ENCODE data around the gene CASQ1.

CASQ1 gene

GRCh38 chr1:160168609-160169369 is 21.6 kb upstream of the CASQ1 start:
- peak; percentile 26 for DNase-seq (ENCODE audit: low read depth, low spot score)

DNA sequence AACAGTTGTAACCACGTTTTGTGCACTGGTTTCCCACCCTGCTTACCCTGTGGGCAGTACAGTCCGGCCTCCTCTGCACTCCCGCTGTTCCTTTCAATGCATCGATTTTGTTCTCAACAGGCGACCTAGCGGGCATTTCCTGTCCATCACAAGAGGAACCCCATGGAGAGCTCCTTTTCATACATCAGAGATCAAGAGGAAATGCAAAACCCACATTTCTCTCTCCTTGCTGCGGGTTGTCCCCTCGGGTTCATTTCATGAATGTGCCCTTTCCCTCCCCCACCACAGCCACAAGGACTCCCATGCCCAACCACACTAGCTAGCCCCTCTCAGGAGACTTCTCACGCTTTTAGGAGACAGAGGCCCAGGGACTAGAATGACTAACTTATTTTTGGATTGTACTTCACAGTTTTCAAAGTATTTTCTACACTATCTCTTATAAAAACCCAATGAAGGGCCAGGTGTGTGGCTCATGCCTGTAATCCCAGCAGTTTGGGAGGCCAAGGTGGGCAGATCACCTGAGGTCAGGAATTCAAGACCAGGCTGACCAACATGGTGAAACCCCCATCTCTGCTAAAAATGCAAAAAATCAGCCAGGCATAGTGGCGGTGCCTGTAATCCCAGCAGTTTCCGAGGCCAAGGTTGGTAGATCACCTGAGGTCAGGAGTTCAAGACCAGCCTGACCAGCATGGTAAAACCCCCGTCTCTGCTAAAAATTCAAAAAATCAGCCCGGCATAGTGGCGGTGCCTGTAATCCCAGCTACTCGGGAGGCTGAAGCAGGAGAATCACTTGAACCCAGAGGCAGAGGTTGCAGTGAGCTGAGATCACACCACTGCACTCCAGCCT is 20.6 kb upstream of the CASQ1 start:
- peak; percentile 79 for DNase-seq (ENCODE audit: low read depth, low spot score)

DNA sequence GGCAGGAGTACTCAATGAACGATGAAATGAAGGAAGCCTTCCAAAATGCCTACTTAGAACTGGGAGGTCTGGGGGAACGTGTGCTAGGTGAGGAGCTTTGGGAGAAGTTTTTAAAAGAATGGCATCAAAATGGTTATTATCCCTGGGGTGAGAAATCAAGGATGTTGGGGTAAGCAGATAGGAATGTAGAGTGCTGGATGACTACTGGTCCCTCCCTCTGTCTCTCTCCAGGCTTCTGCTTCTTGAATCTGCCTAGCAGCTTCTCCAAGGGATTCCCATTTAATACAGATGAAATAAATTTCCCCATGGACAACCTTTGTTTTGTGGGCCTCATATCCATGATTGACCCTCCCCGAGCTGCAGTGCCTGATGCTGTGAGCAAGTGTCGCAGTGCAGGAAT is 19.0 kb upstream of the CASQ1 start:
- DNase-seq (ENCODE audit: low read depth, low spot score), result no peak

GRCh38 chr1:160171980-160172379 is 18.4 kb upstream of the CASQ1 start:
- no peak for DNase-seq (ENCODE audit: low read depth, low spot score)

GRCh38 chr1:160177231-160177630 is 13.1 kb upstream of the CASQ1 start:
- no peak for DNase-seq (ENCODE audit: low read depth, low spot score)

DNA sequence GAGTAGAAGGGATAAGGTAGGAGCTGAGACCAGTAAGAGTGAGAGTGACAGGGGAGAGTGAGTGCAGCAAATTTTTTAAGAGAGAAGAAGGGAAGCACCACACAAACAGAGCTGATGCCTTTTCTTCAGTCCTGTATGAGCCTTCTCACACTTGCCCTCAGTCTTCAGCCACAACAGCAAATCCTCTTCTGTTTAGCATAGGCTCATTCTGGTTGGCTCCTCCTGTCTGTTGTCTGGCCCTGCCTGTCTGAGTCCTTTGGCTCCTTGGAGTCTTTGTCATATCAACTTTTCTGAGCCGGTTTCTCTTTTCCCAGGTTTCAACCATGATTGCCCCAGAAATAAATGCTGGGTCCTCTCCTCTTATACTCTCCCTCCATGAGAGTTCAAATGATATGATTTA is 12.7 kb upstream of the CASQ1 start:
- no peak for DNase-seq (ENCODE audit: low read depth, low spot score)

GRCh38 chr1:160178731-160179130 is 11.6 kb upstream of the CASQ1 start:
- no peak for DNase-seq (ENCODE audit: low read depth, low spot score)

- DNase-seq (ENCODE audit: low read depth, low spot score), result no peak
These were observed 11.0 kb upstream of the CASQ1 start for GRCh38 chr1:160179336-160179735.

- no peak for DNase-seq (ENCODE audit: low read depth, low spot score)
These were observed 4.1 kb upstream of the CASQ1 start for GRCh38 chr1:160186246-160186645.

GRCh38 chr1:160186729-160187128 is 3.6 kb upstream of the CASQ1 start:
- DNase-seq (ENCODE audit: low read depth, low spot score), result no peak

DNA sequence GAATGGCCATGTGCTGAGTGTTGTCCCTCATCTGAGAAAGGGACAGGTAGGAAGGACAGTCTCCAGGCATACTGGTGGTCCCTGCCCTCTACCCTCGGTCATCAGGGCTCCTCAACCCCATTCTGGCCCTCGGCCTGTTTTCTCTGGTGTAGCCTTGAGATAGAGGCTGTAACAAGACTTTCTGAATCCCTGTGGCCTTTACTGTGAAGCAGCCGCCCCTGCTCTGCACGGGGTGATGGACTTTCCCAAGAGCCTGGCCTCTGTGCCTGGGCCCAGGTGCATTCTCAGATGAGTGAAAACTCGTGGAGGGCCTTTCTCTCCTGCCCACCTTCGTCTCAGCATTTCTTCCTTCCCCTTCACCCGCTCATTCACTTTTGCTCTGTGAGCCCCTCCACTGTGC is 3.0 kb upstream of the CASQ1 start:
- DNase-seq (ENCODE audit: low read depth, low spot score), result no peak

- DNase-seq (ENCODE audit: low read depth, low spot score), result no peak
These were observed 2.0 kb upstream of the CASQ1 start for GRCh38 chr1:160188341-160188740.

- DNase-seq (ENCODE audit: low read depth, low spot score), result no peak
These were observed 1.4 kb downstream of the CASQ1 start for GRCh38 chr1:160191756-160192155.

GRCh38 chr1:160192234-160192633 is 1.9 kb downstream of the CASQ1 start:
- DNase-seq (ENCODE audit: low read depth, low spot score), result no peak

DNA sequence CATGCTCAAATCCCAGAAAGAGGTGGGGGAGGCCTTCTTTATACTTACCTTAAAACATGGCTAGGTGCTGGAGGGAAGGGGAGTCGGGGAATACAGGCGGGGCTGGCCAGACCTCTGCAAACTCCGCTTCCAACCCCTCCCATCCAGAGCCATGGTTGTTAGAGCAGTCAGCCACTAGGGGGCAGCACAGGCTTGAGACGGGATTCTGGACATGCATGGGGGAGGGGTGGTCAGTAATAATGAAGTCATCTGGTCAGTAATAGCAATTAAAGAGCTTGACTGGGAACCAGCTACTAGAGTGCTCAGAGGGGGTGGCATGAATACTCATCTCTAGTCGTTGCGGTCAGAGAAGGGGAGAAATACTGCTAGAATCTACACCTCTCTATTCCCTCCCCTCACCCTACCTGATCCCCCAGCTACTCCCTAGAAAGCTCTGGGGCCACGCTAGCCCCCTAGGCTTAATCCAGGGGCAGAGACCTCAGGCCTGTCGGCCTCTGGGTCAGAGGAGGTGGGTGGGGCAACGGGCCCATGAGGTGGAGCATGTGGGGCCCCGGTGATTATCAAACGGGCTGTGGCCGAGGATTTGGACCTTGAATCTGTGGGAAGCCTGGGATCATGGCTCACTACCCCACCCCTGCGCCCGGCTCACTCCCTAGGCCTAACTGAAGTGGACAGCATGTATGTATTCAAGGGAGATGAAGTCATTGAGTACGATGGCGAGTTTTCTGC is 2.9 kb downstream of the CASQ1 start:
- DNase-seq (ENCODE audit: low read depth, low spot score), result no peak

DNA sequence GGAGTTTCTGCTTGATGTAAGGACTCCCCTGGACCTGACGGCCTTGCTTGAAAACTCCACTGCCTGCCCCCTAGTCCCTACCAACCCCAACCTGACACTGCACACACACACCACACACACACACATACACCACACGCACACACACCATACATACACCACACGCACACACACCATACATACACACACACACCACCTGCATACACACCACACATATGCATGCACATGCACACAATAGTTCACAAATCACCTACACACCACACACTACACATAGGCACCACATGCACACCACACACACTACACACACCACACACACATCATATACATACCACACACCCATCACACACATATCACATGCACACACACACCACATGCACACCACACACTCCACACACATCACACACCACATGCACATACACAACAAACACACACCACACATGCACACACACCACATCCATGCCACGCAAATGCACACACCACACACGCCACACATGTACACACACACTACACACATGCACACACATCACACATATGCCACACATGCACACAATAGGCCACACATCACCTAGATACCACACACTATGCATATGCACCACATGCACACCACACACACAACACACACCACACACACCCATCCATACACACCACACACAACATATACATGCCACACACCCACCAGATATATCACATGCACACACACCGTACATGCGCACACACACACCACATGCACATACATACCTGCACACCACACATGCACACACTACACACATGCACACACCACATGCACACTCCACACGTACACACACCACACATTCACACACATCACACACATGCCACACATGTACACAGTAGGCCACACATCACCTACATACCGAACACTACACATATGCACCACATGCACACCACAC is 3.7 kb downstream of the CASQ1 start:
- DNase-seq (ENCODE audit: low read depth, low spot score), result no peak

DNA sequence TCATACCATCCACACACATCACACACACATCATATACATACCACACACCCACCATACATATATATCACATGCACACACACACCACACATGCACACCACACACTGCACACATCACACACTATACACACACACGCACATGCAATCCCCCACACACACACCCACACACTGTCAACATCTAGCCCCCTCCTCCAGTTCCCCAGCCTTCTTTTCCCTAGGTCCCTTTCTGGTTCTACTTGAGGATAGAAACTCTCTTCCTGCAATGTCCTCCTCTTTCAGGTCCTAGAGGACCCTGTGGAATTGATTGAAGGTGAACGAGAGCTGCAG is 4.3 kb downstream of the CASQ1 start:
- DNase-seq (ENCODE audit: low read depth, low spot score), result no peak

DNA sequence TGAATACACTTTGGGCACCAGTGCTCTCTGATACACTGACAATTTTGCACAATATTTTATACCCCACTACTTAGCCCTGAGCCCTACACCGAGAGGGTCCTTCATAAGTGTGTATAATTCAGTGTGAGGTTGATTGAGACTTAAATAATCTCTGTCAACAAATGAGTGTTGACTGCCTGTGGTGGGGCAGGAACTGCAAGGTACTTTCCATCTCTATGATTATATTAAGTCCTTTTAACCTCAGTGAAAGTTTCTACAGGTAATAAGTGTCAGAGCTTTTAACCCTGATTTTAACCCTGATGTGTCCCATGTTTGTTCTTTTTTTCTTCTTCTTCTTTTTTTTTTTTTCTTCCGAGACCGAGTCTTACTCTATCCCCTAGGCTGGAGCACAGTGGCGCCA is 5.8 kb downstream of the CASQ1 start:
- no peak for DNase-seq (ENCODE audit: low read depth, low spot score)

- DNase-seq (ENCODE audit: low read depth, low spot score), result no peak
These were observed 6.9 kb downstream of the CASQ1 start for GRCh38 chr1:160197231-160197630.

DNA sequence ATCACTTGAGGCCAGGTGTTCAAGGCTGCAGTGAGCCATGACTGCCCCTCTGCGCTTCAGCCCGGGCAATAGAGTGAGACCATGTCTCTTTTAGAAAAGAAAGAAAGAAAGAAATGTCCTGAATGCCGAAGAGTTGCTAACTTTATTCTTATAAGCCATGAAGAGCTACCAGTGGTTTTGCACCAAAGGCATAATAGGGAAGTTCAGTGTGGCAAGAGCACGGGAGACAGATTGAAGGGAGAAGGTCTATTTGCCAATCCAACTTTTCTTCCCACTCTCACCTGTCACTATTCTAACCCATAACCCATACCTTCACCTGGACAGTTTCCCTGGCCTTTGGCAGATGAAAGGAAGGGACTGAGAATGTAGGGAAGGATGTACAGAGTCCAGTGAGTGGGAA is 10.4 kb downstream of the CASQ1 start:
- DNase-seq (ENCODE audit: low read depth, low spot score), result no peak

- no peak for DNase-seq (ENCODE audit: low read depth, low spot score)
These were observed 14.3 kb downstream of the CASQ1 start for GRCh38 chr1:160204526-160205241.

All from smooth muscle cell of the brain vasculature (primary cell).